NCI-H1417 (cell line): ENCODE data around the gene CXCR5.
"Not testable (repeated sequence)": the region's sequence is repeated elsewhere in the genome, so short reads cannot be mapped to it uniquely, and the experiment has no call there.

Experiments used
- DNase-seq, 3 experiments: peaks; one replicate each; lab custom pipeline; 2025; lab: John Stamatoyannopoulos, UW

Gene CXCR5

GRCh38 chr11:118883368-118884071, at the start of gene CXCR5:
Gene CXCR5, plus strand, starts transcription at chr11:118883892. Its CDS starts 50 bp downstream, at chr11:118883942.
- peak in 1 of 3 experiments; percentile 31 for DNase-seq

GRCh38 chr11:118834427-118835028, 49.2 kb upstream of the CXCR5 start:
- no peak for DNase-seq

- DNase-seq: no peak
Observed at GRCh38 chr11:118837868-118838267, 45.8 kb upstream of the CXCR5 start.

- DNase-seq: no peak
Observed at GRCh38 chr11:118838905-118839553, 44.7 kb upstream of the CXCR5 start.

- DNase-seq: no peak
Observed at GRCh38 chr11:118841469-118842242, 42.0 kb upstream of the CXCR5 start.

- DNase-seq: no peak
Observed at GRCh38 chr11:118842369-118842768, 41.3 kb upstream of the CXCR5 start.

GRCh38 chr11:118842843-118843242, 40.8 kb upstream of the CXCR5 start:
- not testable (repeated sequence) for DNase-seq

GRCh38 chr11:118843565-118843964, 40.1 kb upstream of the CXCR5 start:
- no peak for DNase-seq

- no peak for DNase-seq
Observed at GRCh38 chr11:118845369-118845768, 38.3 kb upstream of the CXCR5 start.

GRCh38 chr11:118846181-118846935, 37.3 kb upstream of the CXCR5 start:
- DNase-seq: no peak

- no peak for DNase-seq
Observed at GRCh38 chr11:118849825-118850224, 33.9 kb upstream of the CXCR5 start.

- no peak for DNase-seq
Observed at GRCh38 chr11:118851970-118852369, 31.7 kb upstream of the CXCR5 start.

- no peak for DNase-seq
Observed at GRCh38 chr11:118853678-118854077, 30.0 kb upstream of the CXCR5 start.

- DNase-seq: no peak
Observed at GRCh38 chr11:118856314-118856713, 27.4 kb upstream of the CXCR5 start.

GRCh38 chr11:118857385-118857784, 26.3 kb upstream of the CXCR5 start:
- no peak for DNase-seq

GRCh38 chr11:118859973-118860372, 23.7 kb upstream of the CXCR5 start:
- DNase-seq: no peak

- DNase-seq: no peak
Observed at GRCh38 chr11:118868659-118869058, 15.0 kb upstream of the CXCR5 start.

GRCh38 chr11:118870396-118871343, 13.0 kb upstream of the CXCR5 start:
- no peak for DNase-seq

- DNase-seq: no peak
Observed at GRCh38 chr11:118872403-118872821, 11.3 kb upstream of the CXCR5 start.

GRCh38 chr11:118873804-118874203, 9.9 kb upstream of the CXCR5 start:
- DNase-seq: no peak

GRCh38 chr11:118876286-118876685, 7.4 kb upstream of the CXCR5 start:
- DNase-seq: no peak
